Measurements from ENCODE around the gene RASGRP1.

The RASGRP1 gene

DNA sequence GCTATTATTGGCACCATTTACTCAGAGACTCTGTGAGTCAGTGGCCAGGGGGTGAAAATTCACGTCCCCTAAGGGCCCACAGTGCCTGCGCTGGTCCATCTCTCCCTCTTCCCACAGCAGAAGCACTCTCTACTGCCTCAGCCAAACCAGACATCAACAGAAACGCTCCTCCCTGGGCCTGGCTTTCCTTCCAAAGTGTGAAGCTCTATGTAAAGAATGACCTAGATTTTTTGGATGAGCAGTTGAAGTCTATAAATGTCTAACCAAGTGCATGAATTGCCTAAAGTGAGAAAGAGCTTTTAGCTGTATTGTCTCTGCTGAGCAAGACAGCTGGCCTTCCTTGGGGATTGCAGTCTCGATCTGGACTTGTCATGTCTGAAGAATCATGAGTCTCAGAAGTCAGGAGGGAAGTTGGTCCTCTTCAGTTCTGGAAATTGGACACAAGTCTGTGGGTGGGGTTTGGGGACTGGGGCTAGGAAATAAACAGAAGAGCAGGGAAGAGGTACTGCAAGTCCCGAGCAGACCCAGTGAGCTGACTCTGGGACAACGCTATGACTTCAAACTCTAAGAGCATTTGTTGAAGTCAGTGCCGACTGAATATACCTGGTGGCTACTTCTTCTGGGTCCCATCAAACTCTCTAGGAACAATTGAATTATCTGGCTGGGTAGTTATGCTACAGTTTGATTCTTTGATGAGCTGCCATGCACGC, 29.0 kb downstream of the RASGRP1 start:
- DNase-seq = peak; percentile 86

DNA sequence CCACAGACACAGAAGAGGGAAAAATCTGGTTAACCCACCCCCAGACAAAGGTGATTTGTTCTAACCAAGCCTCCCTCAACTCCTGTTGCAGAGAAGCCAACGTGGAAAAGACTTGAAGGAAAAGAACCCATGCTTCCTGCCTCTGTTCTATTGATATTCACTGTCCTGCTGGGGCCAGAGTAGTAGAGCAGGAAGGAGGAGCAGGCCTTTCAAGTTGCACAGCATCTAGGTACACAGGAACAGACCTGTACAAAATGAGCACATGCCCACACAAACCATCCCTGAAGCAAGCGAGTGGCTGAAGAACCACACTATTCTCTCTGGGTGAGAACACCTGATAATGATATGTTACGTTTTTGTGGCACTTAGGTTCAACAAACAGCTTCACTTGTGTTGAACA, 29.9 kb downstream of the RASGRP1 start:
- no peak for DNase-seq

DNA sequence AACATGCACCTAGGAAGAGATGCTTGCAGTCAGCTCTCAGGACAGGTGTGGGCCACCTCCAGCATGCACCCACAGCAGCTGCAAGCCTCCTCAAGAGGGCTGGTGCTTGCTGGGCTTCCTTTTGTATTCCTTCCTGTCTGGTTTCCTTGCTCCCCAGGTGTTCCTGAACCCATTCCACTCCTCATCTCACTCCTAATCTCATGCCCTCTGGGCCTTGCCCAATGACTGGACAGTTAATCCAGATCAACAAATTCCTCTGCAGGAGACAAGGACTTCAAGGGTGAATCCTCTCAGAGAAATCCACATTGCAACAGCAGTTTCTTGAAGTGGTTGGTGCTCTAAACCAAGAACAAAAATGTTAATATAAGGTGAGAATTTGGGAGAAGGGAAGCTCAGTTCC, 30.7 kb downstream of the RASGRP1 start:
- DNase-seq = no peak

DNA sequence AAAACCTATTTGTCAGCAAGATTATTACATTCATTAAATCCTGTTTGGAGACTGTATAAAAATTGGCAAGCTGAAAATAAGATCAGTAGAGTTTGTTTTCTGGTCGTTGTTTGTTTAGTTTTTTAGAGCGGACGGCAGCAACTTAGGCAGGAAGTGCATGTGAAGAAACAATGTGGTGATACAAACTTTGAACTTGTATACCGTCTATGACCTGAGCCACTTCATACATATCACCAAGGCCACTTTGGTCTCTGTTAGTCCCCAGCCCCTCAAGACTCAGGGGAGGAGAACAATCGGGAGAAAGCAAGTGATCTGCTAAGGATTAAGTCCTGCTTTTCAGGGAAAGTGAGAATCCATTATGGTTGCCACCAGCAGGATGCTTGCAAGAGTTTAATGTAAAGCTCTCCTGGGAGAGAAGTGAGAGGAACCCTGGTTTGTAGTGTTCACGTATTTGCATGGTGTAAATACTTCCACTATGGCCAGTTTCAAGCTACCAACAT, 31.1 kb downstream of the RASGRP1 start:
- DNase-seq = no peak

DNA sequence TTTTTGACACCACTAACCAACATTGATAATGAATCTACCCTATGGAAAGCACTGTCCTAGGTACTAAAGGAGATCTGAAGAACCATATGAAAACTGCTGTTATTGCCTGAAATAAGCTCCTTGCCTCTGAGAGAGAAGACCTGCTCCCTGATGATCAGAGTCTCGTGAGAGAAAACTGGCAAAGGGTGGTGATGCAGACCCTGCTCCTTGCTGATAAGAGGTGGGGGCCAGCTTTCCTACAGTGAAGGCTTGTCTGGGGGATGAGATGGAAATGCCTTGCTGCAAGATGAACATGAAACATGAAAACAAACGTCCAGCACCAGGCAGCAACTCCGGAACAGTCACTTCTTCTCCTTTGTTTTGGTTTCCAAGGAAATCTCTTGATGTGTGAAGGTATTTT, 31.9 kb downstream of the RASGRP1 start:
- no peak for DNase-seq

DNA sequence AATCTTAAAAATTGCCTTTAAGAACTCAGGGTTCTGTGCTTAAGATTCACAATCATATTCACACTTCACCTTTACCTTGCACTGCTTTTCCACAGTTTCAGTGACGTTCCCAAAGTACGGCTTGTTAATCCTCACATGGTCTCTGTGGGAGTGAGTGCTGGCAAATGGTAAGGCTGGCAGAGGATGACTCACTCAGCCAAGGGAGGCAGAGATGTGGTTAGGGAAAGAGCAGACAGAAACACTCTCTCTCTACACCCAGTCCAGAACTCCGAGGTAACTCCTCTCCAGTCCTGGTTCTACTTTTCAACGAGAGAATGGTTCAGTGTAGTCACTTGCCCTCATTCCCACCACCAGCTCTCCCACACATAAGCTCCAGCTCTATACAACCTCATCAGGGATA, 33.1 kb downstream of the RASGRP1 start:
- DNase-seq = peak; percentile 69

DNA sequence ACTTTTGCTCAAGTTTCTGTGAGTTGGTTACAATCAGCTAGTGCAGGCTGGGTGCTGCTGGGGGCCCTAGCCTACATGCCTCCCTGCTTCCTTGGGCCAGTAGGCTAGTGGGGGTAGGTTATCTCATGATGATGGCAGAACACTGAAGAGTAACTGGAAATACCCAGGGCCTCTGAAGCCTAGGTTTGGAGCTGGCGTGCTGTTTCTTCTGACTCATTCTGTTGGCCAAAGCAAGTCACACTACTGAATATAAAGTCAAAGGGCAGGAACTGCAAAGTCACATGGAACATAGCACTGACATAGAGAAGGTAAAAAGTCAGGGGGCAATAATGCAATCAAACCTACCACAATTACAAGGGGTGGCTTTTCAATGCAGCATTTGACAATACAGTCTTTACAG, 34.5 kb downstream of the RASGRP1 start:
- no peak for DNase-seq

DNA sequence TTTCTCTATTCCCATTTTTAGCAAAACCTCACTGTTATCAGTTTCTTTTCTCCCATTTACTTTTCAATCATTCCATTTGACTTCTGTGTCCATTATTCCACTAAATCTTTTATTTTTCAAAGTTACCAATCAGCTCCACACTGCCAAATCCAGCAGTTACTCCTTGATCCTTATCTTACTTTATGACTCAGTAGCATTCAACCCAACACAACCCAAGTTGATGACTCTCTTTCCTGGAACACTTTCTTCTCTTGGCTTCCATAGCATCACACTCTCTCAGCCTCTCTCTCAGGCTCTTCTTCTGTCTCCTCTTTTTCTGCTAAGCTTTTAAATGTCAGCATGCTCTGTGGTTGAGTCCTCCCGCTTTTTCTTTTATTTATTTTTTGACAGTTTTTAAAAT, 36.3 kb downstream of the RASGRP1 start:
- DNase-seq = peak; percentile 52

DNA sequence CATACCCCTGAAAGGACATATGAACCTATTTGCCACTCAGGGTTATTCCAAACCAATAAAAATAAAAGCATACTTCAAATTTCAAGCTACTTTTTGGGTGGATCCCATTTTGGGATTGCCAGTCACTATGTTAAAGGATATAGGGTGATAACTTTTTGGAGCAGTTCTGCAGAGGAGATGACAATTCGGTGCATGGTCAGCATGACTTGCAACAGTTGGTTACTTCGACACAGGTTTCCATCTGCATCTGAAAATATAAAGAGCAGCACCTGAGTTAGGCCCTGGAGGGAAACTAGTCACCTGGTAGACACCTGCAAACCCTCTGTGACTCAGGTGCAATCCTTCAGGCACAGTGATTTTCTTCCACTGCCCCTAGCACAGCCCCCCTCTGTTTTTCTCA, 38.5 kb downstream of the RASGRP1 start:
- no peak for DNase-seq

DNA sequence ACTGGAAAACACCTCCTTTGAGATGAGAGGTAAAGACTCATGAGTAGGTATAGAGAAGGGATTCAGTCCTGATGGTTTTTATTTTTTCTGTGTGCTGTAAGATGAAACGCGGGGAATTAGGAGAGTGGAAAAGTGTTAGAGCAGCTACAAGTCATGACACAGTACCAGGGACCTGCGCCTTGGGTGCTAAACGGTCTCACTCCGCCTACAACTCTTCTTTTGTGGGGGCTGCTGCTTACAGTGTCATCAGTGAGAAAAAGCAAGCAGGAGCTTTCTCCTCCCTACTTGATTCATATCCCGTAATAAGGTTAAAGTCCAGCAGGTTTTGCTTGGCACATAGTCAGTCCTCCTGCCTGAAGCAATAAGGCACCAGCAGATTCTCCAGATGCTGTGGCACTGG, 39.1 kb downstream of the RASGRP1 start:
- no peak for DNase-seq

DNA sequence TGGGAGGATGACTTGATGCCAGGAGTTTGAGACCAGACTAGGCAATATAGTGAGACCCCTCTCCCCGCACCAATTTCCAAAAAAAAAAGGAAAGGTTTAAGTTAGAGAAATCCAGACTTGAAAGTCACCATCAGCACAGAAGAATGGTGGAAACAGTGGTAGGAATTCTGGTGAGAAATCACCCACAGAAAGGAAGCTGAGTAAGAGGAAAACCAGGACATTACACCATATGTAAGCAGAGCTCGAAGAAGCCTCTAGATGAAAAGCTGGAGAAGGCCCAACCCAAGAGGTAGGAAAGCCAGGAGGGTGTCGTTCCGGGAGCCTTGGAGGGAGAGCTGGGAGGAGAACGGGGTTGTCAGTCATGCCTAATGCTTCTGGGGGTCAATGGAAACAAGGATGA, 40.5 kb downstream of the RASGRP1 start:
- DNase-seq = peak; percentile 26

DNA sequence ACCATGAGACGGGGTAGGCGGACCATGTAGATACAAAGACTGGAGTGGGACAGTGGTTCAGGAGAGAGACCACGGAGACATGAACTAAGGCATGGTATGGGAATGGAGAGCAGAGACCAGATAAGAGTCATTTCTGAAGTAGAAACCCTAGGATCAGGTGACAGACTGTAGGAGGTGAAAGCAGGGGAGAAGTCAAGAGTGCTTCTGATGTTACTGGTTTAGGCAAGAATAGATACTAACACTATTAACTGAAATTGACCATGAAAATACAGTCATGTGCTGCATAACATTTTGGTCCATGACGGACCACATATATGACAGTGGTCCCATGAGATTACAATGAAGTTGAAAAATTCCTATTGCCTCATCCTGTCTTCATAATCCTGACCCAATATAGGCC, 41.7 kb downstream of the RASGRP1 start:
- DNase-seq = no peak

DNA sequence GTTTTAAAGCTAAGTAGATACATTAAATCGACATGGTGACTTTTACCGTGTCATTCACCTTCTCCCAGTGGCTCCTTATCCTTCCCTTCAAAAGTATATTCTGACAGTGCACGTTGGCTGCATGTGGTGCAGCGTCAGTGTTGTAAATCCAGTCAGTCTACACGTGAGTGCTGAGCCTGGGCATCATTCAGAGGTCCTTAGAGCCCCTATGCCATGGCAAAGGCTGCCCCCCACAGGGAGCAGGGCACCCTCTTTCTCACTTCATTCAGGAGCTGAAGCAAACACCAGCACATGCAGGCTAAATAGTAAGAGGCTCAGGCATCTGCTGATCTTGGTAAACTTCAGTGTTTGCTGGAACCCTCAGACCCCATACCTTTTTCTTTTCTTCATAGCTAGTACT, 43.3 kb downstream of the RASGRP1 start:
- DNase-seq = no peak

DNA sequence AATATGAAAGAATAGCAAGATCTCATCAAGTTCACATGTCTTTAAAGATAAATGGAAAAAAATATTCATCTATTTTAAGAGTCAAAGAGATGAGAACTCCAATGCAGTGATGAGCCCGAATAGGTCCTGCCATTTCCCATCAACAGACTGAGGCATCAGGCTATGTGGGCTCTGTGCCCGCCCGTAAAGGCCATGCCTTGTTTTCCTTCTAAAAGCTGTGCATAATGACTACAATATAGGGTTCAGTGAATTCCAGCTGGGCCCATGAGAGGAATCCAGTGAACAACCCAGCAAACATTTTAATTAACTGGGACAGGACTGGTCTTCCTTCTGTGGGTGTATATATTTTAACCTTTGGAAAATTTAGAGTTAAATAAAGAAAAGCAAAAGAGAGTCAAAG, 44.6 kb downstream of the RASGRP1 start:
- peak; percentile 58 for DNase-seq

DNA sequence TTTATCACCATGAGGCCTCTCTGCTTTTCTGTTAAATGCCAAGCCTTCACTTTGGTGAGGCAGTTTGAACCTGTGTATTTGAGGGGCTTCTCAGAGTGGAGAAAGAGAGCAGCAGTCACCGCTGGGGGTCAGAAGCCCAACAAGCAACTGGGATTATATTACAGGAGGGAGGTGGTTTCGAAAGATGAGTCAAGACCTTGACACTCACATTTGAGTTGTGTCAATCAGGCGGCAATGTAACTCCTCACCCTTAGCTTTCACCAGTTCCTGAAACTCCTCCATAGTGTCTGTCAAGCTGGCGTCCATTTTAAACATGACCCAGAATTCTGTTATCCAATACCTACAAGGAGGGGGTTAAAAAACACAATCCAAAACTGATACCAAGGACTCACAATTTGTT, 46.5 kb downstream of the RASGRP1 start:
- DNase-seq = peak; percentile 21

DNA sequence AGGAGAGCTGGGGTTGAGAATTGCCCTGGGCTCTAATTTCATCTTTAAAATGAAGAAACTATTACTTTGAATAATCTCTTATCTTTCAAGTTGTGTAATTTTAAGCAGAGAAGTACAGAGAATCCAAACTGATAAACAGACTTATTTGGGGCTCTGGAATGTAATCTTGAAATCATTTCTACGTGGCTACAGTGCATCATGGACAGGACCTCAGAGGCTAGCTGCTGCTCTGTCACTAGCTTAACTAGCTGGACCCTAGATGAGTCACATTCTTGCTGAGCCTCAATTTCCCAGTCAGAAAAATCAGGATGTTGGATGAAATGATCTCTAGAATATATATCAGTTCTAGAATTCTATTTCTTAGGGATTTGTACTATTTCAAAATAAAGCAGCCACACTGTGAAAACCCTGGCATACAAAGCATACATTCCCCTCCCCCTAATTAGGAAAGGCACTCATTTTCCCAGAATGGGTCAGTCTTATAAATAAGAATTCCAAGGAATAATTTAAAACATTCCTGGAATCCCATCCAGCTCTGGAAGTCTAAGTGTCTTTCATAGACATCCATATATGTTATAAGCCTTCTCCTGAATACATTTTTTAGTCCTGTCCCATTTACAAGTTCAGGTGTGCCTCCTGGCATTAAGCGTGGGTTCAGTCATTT, 47.2 kb downstream of the RASGRP1 start:
- peak; percentile 69 for DNase-seq

DNA sequence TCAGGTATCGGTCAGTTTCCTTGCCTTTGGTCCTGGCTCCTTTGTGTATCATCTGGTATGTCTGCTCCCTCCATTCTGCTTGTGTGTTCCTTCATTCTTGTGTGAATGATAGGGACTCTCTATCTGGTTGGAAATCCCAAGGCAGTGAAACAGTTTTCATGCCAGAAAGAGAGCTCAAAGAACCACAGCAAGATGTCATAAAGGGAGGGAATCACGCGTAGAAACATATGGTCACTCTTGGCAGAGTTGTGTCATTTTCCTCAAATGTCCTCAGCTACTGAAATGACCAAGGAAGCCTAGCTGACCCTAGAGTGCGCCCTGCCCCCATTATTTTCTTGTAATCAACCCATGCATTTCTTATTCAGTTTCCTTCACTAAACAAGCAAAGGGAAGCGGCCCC, 48.0 kb downstream of the RASGRP1 start:
- no peak for DNase-seq

DNA sequence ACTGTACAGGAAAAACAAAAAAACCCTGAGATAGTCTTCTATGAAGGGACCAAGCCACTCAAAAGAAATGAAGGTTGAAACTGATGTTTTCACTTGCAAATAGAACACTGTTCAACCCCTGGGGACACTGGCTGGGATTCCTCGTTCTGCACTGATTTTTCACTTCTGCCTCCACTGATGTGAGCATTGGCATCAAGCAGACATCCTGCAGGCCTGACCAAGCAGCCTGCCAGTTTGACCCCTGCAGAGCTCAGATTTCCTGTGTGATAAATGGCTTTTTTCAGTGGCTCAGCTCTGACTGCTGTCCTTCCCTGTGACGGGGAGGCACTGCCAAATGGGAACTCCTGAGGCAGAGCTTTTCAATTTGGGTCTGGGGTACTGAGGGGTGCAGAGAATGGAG, 50.0 kb downstream of the RASGRP1 start:
- peak; percentile 22 for DNase-seq

DNA sequence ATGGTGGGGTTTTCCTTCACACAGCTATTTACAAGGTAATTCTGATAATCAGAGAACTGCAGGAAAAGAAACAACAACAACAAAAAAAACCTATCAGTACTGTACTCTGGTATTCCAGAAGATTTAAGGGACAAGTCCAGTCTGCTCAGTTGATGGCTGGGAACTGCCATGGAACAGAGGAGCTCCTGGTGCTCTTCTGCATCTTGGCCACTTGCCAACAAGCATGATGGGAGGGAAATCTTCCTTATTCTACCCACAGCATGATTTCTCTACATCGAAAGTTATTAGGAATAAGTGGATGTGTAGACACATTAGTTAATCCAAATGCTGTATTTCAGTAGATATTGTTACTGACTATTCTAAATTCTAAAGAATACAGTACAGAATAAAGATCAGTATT, 51.7 kb downstream of the RASGRP1 start:
- DNase-seq = no peak

DNA sequence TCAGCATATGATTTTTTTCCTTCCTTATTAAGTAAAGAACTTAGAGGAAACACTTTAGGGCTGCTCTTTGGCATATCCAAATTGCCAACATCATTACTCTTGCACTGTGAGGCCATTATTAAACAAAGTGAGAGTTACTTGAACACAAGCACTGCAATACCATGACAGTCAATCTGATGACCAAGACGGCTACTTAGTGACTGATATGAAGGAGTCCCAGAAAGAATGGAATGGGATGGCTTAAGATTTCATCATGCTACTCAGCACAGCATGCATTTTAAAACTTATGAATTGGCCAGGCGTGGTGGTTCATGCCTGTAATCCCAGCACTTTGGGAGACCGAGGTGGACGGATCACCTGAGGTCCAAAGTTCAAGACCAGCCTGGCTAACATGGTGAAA, 55.5 kb downstream of the RASGRP1 start:
- peak; percentile 62 for DNase-seq

DNA sequence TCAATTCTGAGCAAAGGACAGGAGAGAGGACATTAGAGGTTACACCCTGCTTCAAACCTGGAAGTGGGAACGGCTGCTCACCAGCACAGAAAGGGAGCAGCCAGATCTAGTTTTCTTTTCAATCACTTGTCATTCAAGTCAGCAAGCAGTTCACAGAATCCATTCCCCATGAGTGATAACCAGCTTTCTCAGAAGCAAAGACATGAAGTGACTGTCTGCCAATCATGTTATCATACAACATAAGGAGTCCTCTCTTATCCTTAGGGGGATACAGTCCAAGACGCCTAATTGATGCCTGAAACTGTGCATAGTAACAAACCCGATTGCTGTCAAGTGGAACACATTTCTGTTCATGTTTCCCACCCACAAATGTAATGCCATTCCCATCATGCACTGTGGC, 56.0 kb downstream of the RASGRP1 start:
- no peak for DNase-seq

DNA sequence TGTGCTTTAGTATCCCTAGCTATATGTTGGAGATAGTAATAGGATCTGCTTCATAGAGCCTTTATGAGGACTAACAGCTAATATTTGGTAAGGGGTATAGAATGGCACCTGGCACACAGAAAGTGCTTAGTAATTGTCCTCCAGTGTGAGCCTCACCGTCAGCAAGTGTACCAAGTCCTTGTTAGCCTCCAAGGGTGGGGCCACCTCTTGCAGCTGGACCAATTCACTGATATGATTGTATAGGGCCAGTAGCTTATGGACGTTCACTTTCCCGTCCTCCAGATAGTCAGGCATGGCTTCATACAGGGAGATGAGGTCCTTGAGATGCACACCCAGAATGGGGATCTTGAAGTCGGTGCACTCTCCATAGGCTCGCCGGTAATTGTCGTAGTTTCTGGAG, 57.0 kb downstream of the RASGRP1 start:
- DNase-seq = no peak

DNA sequence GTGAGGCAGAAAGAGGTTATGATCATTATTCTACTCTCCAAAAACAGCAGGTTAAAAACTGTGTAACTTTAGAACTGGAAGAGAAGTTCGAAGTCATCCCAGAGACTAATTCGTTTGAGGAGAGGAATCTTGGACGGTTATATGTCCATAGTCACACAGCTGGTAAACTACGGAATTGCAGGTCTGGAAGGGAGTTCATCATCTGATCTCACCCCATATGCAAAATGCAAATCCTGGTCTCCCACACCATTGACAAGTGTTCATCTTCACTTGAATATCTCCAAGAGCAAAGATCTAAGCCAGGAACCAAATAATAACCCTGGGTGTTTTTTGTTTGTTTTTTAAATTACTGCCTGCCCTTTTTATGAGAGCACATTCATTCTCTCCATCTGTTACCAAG, 57.6 kb downstream of the RASGRP1 start:
- DNase-seq = no peak

DNA sequence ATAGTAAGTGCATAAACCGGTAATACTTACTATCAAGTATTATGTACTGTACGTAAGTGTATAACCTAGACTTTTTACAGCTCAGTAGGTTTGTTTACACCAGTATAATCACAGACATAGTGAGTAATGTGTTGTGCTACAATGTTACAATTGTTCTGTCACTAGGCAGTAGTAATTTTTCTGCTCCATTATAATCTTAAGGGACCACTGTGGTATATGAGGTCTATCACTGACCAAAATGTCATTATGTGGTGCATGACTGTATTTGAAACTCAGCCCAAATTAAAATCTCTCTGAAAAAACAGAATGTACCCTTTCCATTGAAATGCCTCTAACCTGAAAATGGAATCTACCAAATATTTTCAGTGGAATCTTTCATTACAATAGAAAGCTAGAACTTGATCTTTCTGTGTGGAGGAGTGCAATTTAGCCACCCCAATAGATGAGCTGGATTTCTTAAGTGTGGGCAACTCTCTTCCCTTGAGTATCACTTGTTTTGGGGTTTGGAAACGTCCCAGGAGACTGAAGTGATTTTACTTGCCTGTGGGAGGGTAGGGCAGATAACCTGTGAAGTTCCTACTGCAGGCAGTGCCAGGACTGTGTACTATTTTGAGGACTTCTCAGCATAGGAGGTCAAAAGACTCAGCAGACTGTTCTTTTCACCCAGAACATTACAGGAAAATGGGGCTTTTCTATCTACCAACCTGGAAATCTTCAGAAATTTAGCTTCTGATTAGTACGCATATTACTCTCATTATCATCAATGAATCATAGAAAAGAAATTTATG, 59.7 kb downstream of the RASGRP1 start:
- DNase-seq = no peak

All from fibroblast of skin of scalp (primary cell).